Pancreas (tissue), 10 donors: ENCODE data around the gene FASN. TPM values are rescaled to one million over a fixed set of nuclear protein-coding genes. Genes with fewer than 3 reads are reported as not detected.

Experiments used
- ATAC-seq, 4 donors: fragments of 200-7000 bp; cut with Tn5 transposase; one replicate each; pipeline versions ENCODE4 v1.8.0 to v1.9.1; 2020; ENCODE audit warnings: mild to moderate bottlenecking in 4 of 4, moderate library complexity in 4 of 4
- DNase-seq, 6 donors: peaks; one replicate each; pipeline ENCODE4 v3.0.0-alpha.2; 2020
- FAIRE-seq: peaks from 2 replicates; lab custom pipeline; 2012; peaks lifted over from hg19 to GRCh38; lab: Jason Lieb, UNC
- H3K27ac ChIP-seq, 4 donors: fragments of 200-600 bp; sonication (generic); 1 replicate in 3 of 4; 2 replicates in 1 of 4; pipeline versions ENCODE4 v1.5.0 to v1.8.0; 2020
- H3K27me3 ChIP-seq, 4 donors: fragments of 200-600 bp; one replicate each; pipeline ENCODE4 v1.8.0; 2021
- H3K36me3 ChIP-seq, 3 donors: fragments of 200-600 bp; sonication (generic) in 1 of 3; one replicate each; pipeline versions ENCODE4 v1.5.0 to v1.8.0; 2020 to 2021
- H3K4me1 ChIP-seq, 3 donors: fragments of 200-600 bp; one replicate each; pipeline ENCODE4 v1.8.0; 2021
- H3K4me3 ChIP-seq, 4 donors: fragments of 200-600 bp; sonication (generic) in 2 of 4; one replicate each; pipeline versions ENCODE4 v1.5.0 to v1.8.0; 2020 to 2021
- H3K9me3 ChIP-seq, 4 donors: fragments of 200-600 bp; one replicate each; pipeline ENCODE4 v1.8.0; 2021
- WGBS, 2 donors: extraction: QIAGEN DNeasy Blood & Tissue Kit; methylation state at CpG; one replicate each; pipeline ENCODE4 v1.1.7; 2013; 5-methylcytosine and 5-hydroxymethylcytosine counted together
- intact Hi-C, 3 donors: fragments of 100-400 bp; cut with DNase I; formaldehyde crosslinking; loops; one replicate each; pipeline versions ENCODE4 v1.11.1 to v1.14.2; 2022
- polyA plus RNA-seq, 2 donors: library from polyadenylated mRNA; stranded (reverse); fragments of 200-250 nt; gene quantifications; one replicate each; pipeline ENCODE4 v1.2.3, GENCODE V29; 2013
- total RNA-seq, 6 donors: library from RNA; stranded (reverse); fragmentation: NEBNext Ultra II Directional in 4 of 6; extraction: Animal tissue kit (Norgen Biotek cat#: 25700) in 4 of 6; gene quantifications; one replicate each; pipeline versions ENCODE4 v1.2.1 to v1.2.4, GENCODE V29; 2021 to 2023
- TF ChIP-seq, protein P1 (sequence below), 4 donors: fragments of 200-600 bp; sonication (generic) in 3 of 4; IDR thresholded peaks; one replicate each; pipeline versions ENCODE4 v1.5.0 to v1.8.0; 2021; ENCODE audit warnings: antibody characterized with exemption in 4 of 4
- donor health status: healthy with polysubstance abuse.
- donor health status: DM: no; HTN: no; CAD: no; lungs with moderate emphysema.
- donor health status: DM: no; HTN: no; CAD: no.
- donor health status: control.
- donor health status: control.
- donor health status: Bipolar disorder and iron deficiency.
- donor health status: DM: yes; HTN: yes; CAD: no.
- donor health status: DM: no; HTN: no; CAD: no.
- donor health status: DM: no; HTN: no; CAD: no.
- donor health status: DM: yes; HTN: yes; CAD: no.

Gene FASN
- total and polyA plus RNA-seq, 8 donors: 12.4 to 69.4 (median 31.7) TPM

DNA sequence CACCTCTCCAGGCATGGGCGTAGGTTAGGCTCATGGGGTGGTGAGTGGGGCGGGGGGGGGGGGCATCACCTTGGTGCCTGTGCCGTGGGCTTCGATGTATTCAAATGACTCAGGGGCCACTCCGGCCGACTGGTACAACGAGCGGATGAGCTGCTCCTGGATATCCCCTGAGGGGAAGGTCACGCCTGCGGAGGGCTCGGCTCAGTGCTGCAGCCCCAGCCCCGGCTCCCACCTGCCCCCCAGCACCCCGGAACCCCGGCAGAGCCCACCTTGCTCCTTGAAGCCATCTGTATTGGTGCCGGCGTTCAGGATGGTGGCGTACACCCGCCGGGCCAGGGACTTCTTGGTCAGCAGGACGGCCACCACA is 5.4 kb downstream of the FASN start:
- H3K36me3 ChIP-seq: peaks cover 5 to 48% (median 25%) of the 10 kb centered on the region in 3 donors
- peaks cover 5 to 9% (median 8%) of the 10 kb centered on the region in 3 donors for H3K4me1 ChIP-seq
- intact Hi-C loops: no loop called here
- peak in 2 of 6 donors; percentile 11 to 31 for DNase-seq
- no peaks in the 10 kb centered on the region for H3K27me3 ChIP-seq
- FAIRE-seq: no peak
- H3K4me3 ChIP-seq: no peak overlapping the region
- no peak overlapping the region for H3K27ac ChIP-seq
- WGBS, 2 donors: 90 to 95% methylated on average over 15 to 20 of the region's 20 CpGs
- no peaks in the 10 kb centered on the region for H3K9me3 ChIP-seq
- TF ChIP-seq, protein P1, sequence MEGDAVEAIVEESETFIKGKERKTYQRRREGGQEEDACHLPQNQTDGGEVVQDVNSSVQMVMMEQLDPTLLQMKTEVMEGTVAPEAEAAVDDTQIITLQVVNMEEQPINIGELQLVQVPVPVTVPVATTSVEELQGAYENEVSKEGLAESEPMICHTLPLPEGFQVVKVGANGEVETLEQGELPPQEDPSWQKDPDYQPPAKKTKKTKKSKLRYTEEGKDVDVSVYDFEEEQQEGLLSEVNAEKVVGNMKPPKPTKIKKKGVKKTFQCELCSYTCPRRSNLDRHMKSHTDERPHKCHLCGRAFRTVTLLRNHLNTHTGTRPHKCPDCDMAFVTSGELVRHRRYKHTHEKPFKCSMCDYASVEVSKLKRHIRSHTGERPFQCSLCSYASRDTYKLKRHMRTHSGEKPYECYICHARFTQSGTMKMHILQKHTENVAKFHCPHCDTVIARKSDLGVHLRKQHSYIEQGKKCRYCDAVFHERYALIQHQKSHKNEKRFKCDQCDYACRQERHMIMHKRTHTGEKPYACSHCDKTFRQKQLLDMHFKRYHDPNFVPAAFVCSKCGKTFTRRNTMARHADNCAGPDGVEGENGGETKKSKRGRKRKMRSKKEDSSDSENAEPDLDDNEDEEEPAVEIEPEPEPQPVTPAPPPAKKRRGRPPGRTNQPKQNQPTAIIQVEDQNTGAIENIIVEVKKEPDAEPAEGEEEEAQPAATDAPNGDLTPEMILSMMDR (IDR thresholded peaks at IDR 0.05): no peak
- no peak for ATAC-seq

DNA sequence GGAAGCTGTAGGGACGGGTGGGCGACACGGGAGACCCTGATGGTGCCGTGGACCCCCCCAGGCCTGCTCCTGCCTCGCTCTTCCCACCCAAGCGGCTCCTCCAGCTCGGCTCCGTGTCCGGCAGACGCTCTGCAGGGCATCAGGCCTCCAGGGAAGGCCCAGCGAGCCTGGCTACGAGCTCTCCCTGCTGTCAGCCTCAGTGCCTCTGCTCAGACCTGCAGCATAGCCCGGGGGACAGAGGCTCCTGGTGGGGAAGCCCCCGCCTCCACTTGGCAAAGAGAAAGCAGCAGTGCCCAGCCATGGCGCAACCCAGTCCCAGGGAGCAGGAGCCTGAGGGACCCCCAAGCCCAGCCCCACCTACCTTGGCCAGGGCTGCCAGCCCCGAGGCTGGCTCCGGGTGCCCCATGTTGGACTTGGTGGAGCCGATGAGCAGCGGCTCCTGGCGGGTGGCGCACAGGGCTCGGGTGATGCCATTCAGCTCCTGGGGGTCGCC is 5.9 kb downstream of the FASN start:
- Histone ChIP-seq H3K4me1 (peaks cover 5 to 8% (median 7%) of the 10 kb centered on the region in 3 donors), H3K36me3 (peaks cover 5 to 48% (median 30%) of the 10 kb centered on the region in 3 donors), H3K27ac (no peak overlapping the region), H3K4me3 (no peak overlapping the region), H3K27me3 (no peaks in the 10 kb centered on the region), H3K9me3 (no peaks in the 10 kb centered on the region)
- FAIRE-seq (no peak), ATAC-seq (no peak), DNase-seq (peak in 3 of 6 donors; percentile 12 to 79 (median 21))
- TF ChIP-seq, protein P1 (IDR thresholded peaks at IDR 0.05): no peak
- intact Hi-C loops: no loop called here
- 93% methylated on average over 12 to 23 of the region's 23 CpGs for whole genome bisulfite sequencing, 2 donors

DNA sequence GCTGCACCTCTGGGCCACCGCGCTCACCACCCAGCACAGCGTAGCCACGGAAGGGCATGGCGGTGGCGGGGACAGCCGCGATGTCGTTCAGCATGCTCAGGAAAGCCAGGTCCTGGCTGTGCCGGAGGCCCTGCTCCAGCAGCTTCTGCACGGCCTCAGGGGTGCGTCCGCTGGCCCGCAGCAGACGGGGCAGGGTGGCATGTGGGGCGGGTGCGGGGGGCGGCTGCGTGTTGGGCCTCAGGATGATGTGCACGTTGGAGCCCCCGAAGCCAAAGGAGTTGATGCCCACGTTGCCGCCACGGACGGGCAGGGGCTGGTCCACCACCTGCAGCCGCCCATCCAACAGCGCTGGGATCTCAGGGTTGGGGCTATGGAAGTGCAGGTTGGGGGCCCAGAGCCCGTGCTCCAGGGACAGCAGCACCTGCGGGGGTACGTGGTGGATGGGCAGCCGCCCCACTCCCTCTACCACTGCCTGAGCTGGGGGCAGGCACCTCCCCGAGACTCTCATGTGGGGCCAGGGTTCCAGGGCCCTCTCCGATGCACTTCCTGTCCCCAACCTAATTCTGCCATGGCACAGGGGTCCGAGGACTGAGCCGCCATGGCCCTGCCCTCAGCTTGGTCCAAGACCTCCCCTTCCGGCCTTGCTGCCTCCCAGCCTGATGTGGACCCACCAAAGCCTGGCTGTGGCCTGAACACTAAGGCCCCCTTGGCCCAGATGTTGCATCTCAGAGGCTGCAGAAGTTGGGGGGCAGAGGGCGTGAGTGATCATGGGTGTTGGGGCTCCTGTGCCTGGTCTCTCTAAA is 6.6 kb downstream of the FASN start:
- 93 to 96% methylated on average over 37 of the region's 37 CpGs for WGBS, 2 donors
- DNase-seq: peak in 2 of 6 donors; percentile 10 to 79
- no peak overlapping the region for H3K27ac ChIP-seq
- H3K4me1 ChIP-seq: peaks cover 0 to 1% (median 0%) of the 10 kb centered on the region in 3 donors
- no peaks in the 10 kb centered on the region for H3K9me3 ChIP-seq
- no peak for ATAC-seq
- TF ChIP-seq, protein P1 (IDR thresholded peaks at IDR 0.05): no peak
- FAIRE-seq: no peak
- no peak overlapping the region for H3K4me3 ChIP-seq
- no peaks in the 10 kb centered on the region for H3K27me3 ChIP-seq
- H3K36me3 ChIP-seq: peaks cover 5 to 49% (median 30%) of the 10 kb centered on the region in 3 donors
- intact Hi-C loops: no loop called here

DNA sequence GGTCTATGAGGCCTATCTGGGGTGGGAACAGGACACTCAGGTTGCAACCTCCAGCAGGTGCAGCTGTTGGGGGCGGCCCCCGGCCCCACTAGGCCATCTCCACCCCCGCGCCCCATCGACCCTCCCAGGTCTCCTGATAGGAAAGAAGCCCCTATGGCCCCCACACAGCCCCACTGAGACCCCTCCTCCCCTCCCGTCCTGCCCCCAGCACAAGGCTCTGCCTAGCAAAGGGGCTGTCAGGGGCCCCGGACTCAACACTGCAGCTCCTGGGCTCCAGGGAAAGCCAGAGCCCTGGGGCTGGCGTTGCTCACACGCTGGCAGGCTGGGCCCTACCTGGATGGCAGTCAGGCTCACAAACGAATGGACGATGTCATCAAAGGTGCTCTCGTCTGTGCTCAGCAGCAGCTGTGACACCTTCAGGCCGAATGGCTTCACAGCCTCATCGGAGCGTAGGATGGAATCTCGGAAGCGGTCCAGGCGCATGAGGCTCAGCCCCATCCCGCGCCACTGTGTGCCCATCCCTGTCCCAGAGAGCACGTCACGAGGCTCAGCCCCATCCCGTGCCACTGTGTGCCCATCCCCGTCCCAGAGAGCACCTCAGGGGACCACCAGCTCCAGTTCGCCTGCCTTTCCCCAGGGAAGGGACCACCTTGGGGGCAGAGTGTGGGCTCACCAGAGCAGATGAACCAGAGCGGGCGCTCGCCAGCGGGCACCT is 7.3 kb downstream of the FASN start:
- no peaks in the 10 kb centered on the region for H3K27me3 ChIP-seq
- TF ChIP-seq, protein P1 (IDR thresholded peaks at IDR 0.05): no peak
- DNase-seq (peak in 1 of 6 donors; percentile 61), FAIRE-seq (no peak), ATAC-seq (no peak)
- H3K4me3 ChIP-seq: no peak overlapping the region
- no peaks in the 10 kb centered on the region for H3K9me3 ChIP-seq
- peaks cover 5 to 57% (median 34%) of the 10 kb centered on the region in 3 donors for H3K36me3 ChIP-seq
- intact Hi-C loops: no loop called here
- WGBS, 2 donors: 94 to 96% methylated on average over 29 of the region's 29 CpGs
- H3K27ac ChIP-seq: no peak overlapping the region
- H3K4me1 ChIP-seq: no peaks in the 10 kb centered on the region
